Left kidney (tissue), 8 donors: ENCODE results near the gene TBCEL. TPM values are rescaled to one million over a fixed set of nuclear protein-coding genes. Genes with fewer than 3 reads are reported as not detected.
"Not testable (repeated sequence)": the region's sequence is repeated elsewhere in the genome, so short reads cannot be mapped to it uniquely, and the experiment has no call there.

ENCODE experiments used
- DNase-seq: peaks from one replicate; pipeline ENCODE4 v3.0.0-alpha.2; 2013
- long read RNA-seq, 8 donors: transcript quantifications; one replicate each; lab custom pipeline, GENCODE V29; 2026
- polyA plus RNA-seq: library from polyadenylated mRNA; unstranded; fragments of 120-200 nt; gene quantifications from one replicate; pipeline ENCODE4 v1.2.1, GENCODE V29; 2013; ENCODE audit not compliant: insufficient read length

TBCEL gene
- polyA plus RNA-seq: 28.7 TPM
- long read RNA-seq, donor 1, full-length matches to known transcripts: 4 of 4 reads
- long read RNA-seq, donor 1, partial matches to known transcripts: 0 of 4 reads
- long read RNA-seq, donor 1, other reads (novel, unspliced or antisense): 0 of 4 reads
- long read RNA-seq, donor 2, full-length matches to known transcripts: 2 of 2 reads
- long read RNA-seq, donor 2, partial matches to known transcripts: 0 of 2 reads
- long read RNA-seq, donor 2, other reads (novel, unspliced or antisense): 0 of 2 reads
- long read RNA-seq, donor 3: 0 reads
- long read RNA-seq, donor 4: 0 reads
- long read RNA-seq, donor 5, full-length matches to known transcripts: 2 of 2 reads
- long read RNA-seq, donor 5, partial matches to known transcripts: 0 of 2 reads
- long read RNA-seq, donor 5, other reads (novel, unspliced or antisense): 0 of 2 reads
- long read RNA-seq, donor 6, full-length matches to known transcripts: 2 of 2 reads
- long read RNA-seq, donor 6, partial matches to known transcripts: 0 of 2 reads
- long read RNA-seq, donor 6, other reads (novel, unspliced or antisense): 0 of 2 reads
- long read RNA-seq, donor 7, full-length matches to known transcripts: 3 of 3 reads
- long read RNA-seq, donor 7, partial matches to known transcripts: 0 of 3 reads
- long read RNA-seq, donor 7, other reads (novel, unspliced or antisense): 0 of 3 reads
- long read RNA-seq, donor 8, full-length matches to known transcripts: 2 of 2 reads
- long read RNA-seq, donor 8, partial matches to known transcripts: 0 of 2 reads
- long read RNA-seq, donor 8, other reads (novel, unspliced or antisense): 0 of 2 reads

DNA sequence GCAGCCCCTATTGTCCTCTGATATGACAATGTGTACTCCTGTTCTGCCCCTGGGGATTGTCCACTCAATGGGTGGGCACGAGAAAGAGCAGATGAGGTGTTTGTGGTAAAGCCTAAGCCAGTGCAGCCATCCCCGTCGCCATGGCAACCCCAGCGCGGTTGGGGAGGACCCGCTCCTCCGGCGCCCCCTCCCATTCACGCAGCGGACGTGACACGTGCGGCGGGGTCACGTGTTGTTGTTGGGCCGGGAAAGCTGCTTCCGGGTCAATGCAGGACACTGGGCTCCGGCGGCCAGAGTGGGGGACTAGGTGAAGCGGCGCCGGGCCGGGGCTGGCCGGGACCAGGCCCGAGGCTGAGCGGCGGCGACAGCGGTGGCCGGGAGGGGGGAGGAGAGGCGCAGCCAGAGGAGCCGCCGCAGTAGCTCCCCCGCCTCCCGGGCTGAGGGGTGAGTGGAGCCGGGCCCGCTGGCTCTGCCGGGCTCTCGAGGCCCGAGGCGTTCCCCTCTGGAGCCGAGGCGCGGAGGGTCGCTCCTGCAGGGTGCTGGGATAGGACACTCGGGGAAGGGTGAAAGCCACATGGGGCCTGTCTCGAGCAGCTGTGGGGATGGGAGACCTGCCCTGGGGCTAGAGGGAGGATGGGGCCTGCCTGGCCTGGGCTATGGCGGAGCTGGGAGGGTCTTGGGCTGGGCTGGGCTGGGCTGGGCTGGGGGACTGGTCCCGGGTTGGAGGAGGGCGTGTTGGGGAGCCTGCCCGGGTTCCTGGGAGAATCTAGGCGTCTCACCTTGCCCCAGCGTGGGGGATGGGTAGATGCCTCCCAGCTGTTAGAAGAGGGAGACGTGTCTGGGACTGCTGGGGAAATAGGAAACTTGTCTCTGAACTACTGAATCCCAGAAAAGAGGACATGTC lies at the start of gene TBCEL:
TBCEL (plus strand) TSS at position 255 of the 904 bp plus-strand sequence. CDS start 21,589 bp downstream, outside the sequence.
- peak; percentile 89 for DNase-seq

GRCh38 chr11:120974466-120974865 lies 49.4 kb upstream of the TBCEL start:
- DNase-seq: no peak

DNA sequence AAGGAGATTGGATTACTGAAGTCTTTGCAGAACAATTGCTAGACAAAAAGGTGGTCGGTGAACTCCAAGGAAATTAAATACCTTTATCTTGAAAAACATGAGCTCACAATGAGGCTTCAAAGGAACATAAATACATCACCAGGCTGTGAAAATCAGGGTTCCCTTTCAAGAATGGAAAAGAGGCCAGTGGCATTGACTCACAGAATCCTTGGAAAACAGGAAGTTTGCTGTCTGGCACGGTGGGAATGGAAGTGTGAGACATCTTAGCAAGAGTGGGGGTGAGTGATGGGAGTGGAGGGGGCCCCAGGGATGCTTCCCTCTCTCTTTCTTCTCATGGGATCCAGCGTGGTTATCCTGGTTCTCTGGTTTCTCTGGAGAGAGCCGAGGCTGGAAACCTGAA lies 48.9 kb upstream of the TBCEL start:
- DNase-seq: no peak

GRCh38 chr11:120977266-120978137 lies 46.4 kb upstream of the TBCEL start:
- DNase-seq: no peak

GRCh38 chr11:120978701-120979100 lies 45.2 kb upstream of the TBCEL start:
- DNase-seq: no peak

DNA sequence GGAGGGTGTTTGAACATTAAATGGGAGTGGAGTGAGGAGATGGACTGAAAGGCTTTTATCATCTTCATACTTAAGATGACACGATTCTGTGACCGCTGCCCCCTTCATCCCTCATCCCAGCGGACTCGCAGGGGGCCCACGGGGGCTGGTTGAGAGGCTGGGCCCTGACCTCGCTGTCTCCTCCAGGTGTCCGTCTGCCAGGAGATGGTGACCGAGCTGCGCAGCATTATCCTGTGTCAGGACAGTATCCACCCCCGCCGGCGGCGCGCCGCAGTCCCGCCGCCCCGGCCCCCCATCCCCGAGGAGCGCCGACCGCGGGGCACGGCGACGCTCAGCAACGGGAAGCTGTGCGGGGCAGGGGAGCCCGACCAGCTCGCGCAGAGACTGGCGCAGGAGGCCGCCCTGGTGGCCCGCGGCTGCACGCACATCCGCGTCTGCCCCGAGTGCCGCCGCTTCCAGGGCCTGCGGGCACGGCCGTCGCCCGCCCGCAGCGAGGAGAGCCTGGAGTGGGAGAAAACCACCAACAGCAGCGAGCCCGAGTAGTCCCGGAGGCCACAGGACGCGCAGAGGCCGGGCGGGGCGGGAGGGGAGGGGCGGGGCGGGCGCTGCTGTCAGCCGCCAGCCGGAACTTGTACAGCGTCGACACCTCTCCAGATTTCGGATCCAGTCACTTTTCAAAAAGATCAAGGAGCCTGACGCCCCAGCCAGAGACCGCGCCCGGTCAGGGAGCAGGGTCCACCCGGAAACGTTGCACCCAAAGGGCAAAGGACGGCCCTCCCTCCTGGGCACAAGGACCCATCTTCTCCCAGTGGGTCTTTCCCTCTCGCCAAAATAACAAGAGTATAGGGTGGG lies 38.0 kb upstream of the TBCEL start:
- peak; percentile 46 for DNase-seq

GRCh38 chr11:120988603-120989002 lies 35.3 kb upstream of the TBCEL start:
- no peak for DNase-seq

DNA sequence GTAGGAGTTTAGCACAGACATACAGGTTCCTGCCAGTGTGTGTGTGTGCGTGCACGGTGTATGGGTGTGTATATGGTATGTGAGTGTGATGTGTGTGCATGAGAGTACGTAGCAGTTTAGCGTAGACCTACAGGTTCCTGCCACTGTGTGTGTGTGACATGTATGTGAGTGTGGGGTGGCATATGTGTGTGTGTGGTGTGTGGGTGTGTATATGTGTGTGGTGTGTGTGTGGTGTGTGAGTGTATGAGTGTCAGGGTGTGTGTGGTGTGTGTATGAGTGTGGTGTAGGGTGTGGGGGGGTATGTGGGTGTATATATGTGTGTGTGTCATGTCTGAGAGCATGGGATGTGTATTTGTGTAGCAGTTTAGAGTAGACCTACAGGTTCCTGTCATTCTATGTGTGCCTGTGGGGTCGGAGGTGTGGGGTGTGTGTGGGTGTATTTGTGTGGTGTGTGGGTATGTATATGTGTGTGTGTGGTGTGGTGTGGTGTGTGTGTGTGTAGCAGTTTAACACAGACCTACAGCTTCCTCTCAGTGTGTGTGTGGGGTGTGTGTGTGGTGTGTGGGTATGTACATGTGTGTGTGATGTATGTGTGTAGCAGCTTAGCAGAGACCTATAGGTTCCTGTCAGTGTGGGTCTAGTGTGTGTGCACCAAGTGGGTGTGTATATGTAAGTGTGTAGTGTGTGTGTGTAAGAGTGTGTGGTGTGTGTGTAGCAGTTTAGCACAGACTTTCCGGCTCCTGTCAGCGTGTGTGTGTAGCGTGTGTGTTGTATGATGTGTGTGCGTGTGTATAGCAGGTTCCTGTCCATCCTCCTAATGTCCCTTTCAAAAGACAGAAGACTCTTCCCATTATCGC lies 31.8 kb upstream of the TBCEL start:
- no peak for DNase-seq

DNA sequence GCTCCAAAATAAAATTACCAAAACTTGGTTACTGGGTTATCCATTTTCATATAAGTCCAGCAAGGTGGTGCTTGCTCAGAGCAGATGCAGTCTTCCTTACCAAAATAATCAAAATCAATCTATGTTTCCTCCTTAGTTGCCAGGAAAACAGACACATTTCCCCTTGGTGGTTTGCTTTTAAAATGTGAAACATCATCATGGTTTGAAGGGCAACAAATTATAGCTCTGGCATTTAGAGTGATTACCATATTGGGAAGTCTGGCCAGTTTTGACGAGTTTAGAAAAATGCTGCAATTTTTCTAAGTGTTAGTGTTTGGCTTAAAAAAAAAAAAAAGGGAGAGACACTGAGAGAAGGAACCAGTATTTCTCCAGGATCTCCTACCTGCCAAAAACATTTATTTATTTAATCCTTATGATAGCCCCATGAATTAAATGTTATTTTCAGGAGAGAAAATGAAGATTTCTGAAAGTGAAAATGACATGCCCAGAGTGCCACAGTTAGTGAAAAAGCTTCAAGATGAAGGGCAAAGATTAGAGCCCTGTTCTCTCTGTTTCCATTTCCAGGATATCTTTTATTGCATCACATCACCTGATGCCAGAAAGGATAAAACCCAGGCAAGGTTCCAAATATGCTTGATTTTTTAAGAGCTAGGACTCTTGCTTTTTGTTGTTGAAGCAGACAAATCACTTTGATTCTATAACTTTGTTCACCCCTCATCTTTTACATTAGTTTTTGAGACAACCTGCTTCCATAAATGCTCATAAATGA lies 29.6 kb upstream of the TBCEL start:
- no peak for DNase-seq

GRCh38 chr11:120995184-120995583 lies 28.7 kb upstream of the TBCEL start:
- DNase-seq: no peak

- no peak for DNase-seq
These were observed 26.9 kb upstream of the TBCEL start for GRCh38 chr11:120996973-120997372.

GRCh38 chr11:120998581-120998980 lies 25.3 kb upstream of the TBCEL start:
- DNase-seq: no peak

DNA sequence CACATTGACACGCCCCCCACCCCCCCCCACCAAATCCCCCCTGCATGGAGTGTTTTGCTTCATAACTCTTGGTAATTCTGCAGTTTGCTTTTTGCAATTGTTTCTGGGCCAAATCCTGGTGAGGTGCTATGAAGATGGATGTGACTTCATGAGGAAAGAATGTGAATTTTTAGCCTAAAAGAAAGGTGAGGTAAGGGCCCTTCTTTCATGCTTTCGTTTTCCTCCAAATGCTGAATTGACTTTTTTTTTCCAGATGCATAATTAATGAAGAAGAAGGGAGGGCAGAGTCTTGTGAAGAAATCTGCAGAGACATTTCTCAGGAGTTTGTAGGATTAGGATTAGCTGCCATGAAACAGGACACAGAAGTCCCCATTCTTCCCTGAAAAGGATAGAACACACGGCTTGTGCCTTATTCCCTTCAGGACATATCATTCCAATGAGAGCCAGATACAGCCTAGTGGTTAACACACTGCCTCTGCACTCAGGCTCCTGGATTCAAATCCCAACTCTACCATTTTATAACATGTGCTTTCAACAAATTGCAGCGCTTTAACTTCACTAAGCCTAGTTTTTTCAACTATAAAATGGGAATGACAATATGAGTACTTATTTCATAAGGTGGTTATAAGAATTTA lies 19.6 kb upstream of the TBCEL start:
- DNase-seq: no peak

DNA sequence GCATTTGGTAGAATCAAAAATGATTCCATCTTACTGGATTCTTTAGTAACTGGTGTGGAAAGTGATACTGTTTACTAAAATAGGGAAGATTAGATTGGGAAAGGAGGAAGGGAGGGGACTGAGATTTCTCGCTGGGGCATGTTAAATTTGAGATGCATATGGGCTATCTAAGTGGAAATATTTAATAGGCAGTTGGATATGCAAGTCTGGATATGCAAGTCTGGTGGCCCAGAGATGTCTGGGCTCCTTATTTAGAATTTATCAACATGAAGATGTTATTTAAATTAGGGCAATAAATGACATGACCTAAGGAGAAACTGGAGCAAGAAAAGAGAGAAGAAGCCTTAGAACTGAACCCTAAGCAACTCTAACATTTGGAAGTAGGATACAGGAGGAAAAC lies 17.0 kb upstream of the TBCEL start:
- DNase-seq: no peak

- no peak for DNase-seq
These were observed 15.4 kb upstream of the TBCEL start for GRCh38 chr11:121008551-121008950.

- no peak for DNase-seq
These were observed 11.8 kb upstream of the TBCEL start for GRCh38 chr11:121012091-121012490.

- DNase-seq: no peak
These were observed 5.2 kb upstream of the TBCEL start for GRCh38 chr11:121018746-121019145.

- DNase-seq: not testable (repeated sequence)
These were observed 2.2 kb upstream of the TBCEL start for GRCh38 chr11:121021718-121022117.
